NOMO-1 treated with DMSO at 0.1 percent for 48 hours (cell line): Measurements from ENCODE around the gene NR3C2.

Source experiments
- DNase-seq: peaks from one replicate; lab custom pipeline; 2025; ENCODE audit not compliant: unreplicated experiment; lab: John Stamatoyannopoulos, UW

NR3C2 gene

GRCh38 chr4:148081267-148081666, 360.9 kb downstream of the NR3C2 start:
- DNase-seq, result no peak

GRCh38 chr4:148079961-148080360, 362.3 kb downstream of the NR3C2 start:
- DNase-seq, result no peak

- no peak for DNase-seq
Measured at GRCh38 chr4:148078061-148078460, 364.2 kb downstream of the NR3C2 start.

GRCh38 chr4:148077581-148077980, 364.6 kb downstream of the NR3C2 start:
- DNase-seq, result no peak

GRCh38 chr4:148076964-148077363, 365.2 kb downstream of the NR3C2 start:
- DNase-seq, result no peak

GRCh38 chr4:148075438-148075837, 366.8 kb downstream of the NR3C2 start:
- DNase-seq, result no peak

GRCh38 chr4:148074462-148074861, 367.8 kb downstream of the NR3C2 start:
- DNase-seq, result no peak

- DNase-seq, result no peak
Measured at GRCh38 chr4:148073349-148073748, 368.9 kb downstream of the NR3C2 start.

- no peak for DNase-seq
Measured at GRCh38 chr4:148072789-148073188, 369.4 kb downstream of the NR3C2 start.

- DNase-seq, result no peak
Measured at GRCh38 chr4:148071009-148071408, 371.2 kb downstream of the NR3C2 start.

GRCh38 chr4:148069895-148070178, 372.4 kb downstream of the NR3C2 start:
- no peak for DNase-seq

GRCh38 chr4:148069086-148069894, 372.9 kb downstream of the NR3C2 start:
- no peak for DNase-seq

- DNase-seq, result no peak
Measured at GRCh38 chr4:148068065-148068911, 373.9 kb downstream of the NR3C2 start.

GRCh38 chr4:148067301-148067916, 374.8 kb downstream of the NR3C2 start:
- no peak for DNase-seq

- no peak for DNase-seq
Measured at GRCh38 chr4:148065075-148065474, 377.1 kb downstream of the NR3C2 start.

- DNase-seq, result no peak
Measured at GRCh38 chr4:148064451-148064850, 377.8 kb downstream of the NR3C2 start.

GRCh38 chr4:148062301-148062950, 379.8 kb downstream of the NR3C2 start:
- no peak for DNase-seq

GRCh38 chr4:148061795-148062194, 380.4 kb downstream of the NR3C2 start:
- no peak for DNase-seq

- no peak for DNase-seq
Measured at GRCh38 chr4:148061141-148061481, 381.1 kb downstream of the NR3C2 start.

- no peak for DNase-seq
Measured at GRCh38 chr4:148060264-148061140, 381.7 kb downstream of the NR3C2 start.
